A549 (cell line): ENCODE measurements around the gene DLG2. TPM values are rescaled to one million over a fixed set of nuclear protein-coding genes. Genes with fewer than 3 reads are reported as not detected.

Source experiments
- ATAC-seq, 2 experiments: fragments of 200-7000 bp in 1 of 2; fragments of >200 bp in 1 of 2; cut with Nextera tagmentation in 1 of 2; cut with Tn5 transposase in 1 of 2; 3 replicates each; pipeline versions ENCODE4 v1.8.0 to v1.9.1; 2018 to 2020; ENCODE audit warnings: mild to moderate bottlenecking in 1 of 2, moderate library complexity in 1 of 2
- CTCF ChIA-PET: fragments of 300-600 bp; sonication (Branson Sonifier 250); formaldehyde crosslinking; extraction: SDS; loops from one replicate; lab custom pipeline; 2021; ENCODE audit warnings: antibody characterized with exemption, inconsistent platforms; lab: Yijun Ruan, JAX
- POLR2A ChIA-PET: fragments of 350-600 bp; formaldehyde crosslinking; extraction: SDS; loops from one replicate; lab custom pipeline; 2021; ENCODE audit warnings: antibody characterized with exemption, inconsistent platforms; lab: Yijun Ruan, JAX
- DNase-seq, 2 experiments: peaks; one replicate each; pipeline versions ENCODE4 v3.0.0 to v3.0.0-alpha.2; 2011 to 2016; ENCODE audit warnings: low read depth in 1 of 2, low spot score in 1 of 2
- FAIRE-seq: peaks from 2 replicates; lab custom pipeline; 2011; peaks lifted over from hg19 to GRCh38; lab: Jason Lieb, UNC
- H3K27ac ChIP-seq, 2 experiments: fragments of >200 bp; sonication (Bioruptor Twin); formaldehyde crosslinking; 3 replicates each; pipeline ENCODE4 v1.5.1; 2016 to 2017
- H3K4me1 ChIP-seq: fragments of >200 bp; sonication (Bioruptor Twin); formaldehyde crosslinking; 3 replicates; pipeline ENCODE4 v1.6.1; 2016
- H3K4me2 ChIP-seq: fragments of >200 bp; sonication (Bioruptor Twin); formaldehyde crosslinking; 3 replicates; pipeline ENCODE4 v1.6.1; 2016
- H3K4me3 ChIP-seq: fragments of >200 bp; sonication (Bioruptor Twin); formaldehyde crosslinking; 3 replicates; pipeline ENCODE4 v1.5.1; 2016
- H3K9me3 ChIP-seq: fragments of >200 bp; sonication (Bioruptor Twin); formaldehyde crosslinking; 3 replicates; pipeline ENCODE4 v1.6.1; 2016
- CHD2 ChIP-seq: fragments of 150-350 bp; IDR thresholded peaks from 2 replicates; pipeline ENCODE4 v1.6.1; 2014; ENCODE audit warnings: low read length; ENCODE audit not compliant: partially characterized antibody
- EHMT2 ChIP-seq: fragments of 200-600 bp; sonication (generic); IDR thresholded peaks from 2 replicates; pipeline ENCODE4 v1.6.1; 2016; ENCODE audit warnings: antibody characterized with exemption, low read depth, mild to moderate bottlenecking, moderate library complexity
- FOSB ChIP-seq: fragments of 250-450 bp; sonication (Bioruptor Pico); IDR thresholded peaks from 2 replicates; pipeline ENCODE4 v1.5.0; 2020; ENCODE audit warnings: mild to moderate bottlenecking, moderate library complexity
- FOXS1 ChIP-seq: fragments of 250-450 bp; sonication (Bioruptor Pico); IDR thresholded peaks from 2 replicates; pipeline ENCODE4 v1.5.0; 2020; ENCODE audit warnings: mild to moderate bottlenecking, moderate library complexity
- HDAC2 ChIP-seq: fragments of 200-600 bp; sonication (generic); IDR thresholded peaks from 2 replicates; pipeline ENCODE4 v1.6.1; 2016
- HOXB5 ChIP-seq: fragments of 250-450 bp; sonication (Bioruptor Pico); IDR thresholded peaks from 2 replicates; pipeline ENCODE4 v1.5.0; 2020; ENCODE audit warnings: mild to moderate bottlenecking, moderate library complexity
- KDM5A ChIP-seq: fragments of 200-600 bp; sonication (generic); IDR thresholded peaks from 2 replicates; pipeline ENCODE4 v1.6.1; 2016; ENCODE audit warnings: antibody characterized with exemption, mild to moderate bottlenecking
- MAZ ChIP-seq: fragments of 150-350 bp; IDR thresholded peaks from 2 replicates; pipeline ENCODE4 v1.6.1; 2014; ENCODE audit warnings: antibody characterized with exemption, low read depth, low read length, borderline replicate concordance
- NPAS2 ChIP-seq: fragments of 250-450 bp; sonication (Bioruptor Pico); IDR thresholded peaks from 2 replicates; pipeline ENCODE4 v1.8.0; 2022; ENCODE audit warnings: mild to moderate bottlenecking, moderate library complexity, borderline replicate concordance
- POLR2A ChIP-seq: IDR thresholded peaks from 2 replicates; pipeline ENCODE4 v1.6.1; 2012; ENCODE audit warnings: mild to moderate bottlenecking, low read length
- RCOR1 ChIP-seq: fragments of 150-350 bp; IDR thresholded peaks from 2 replicates; pipeline ENCODE4 v1.6.1; 2014; ENCODE audit warnings: antibody characterized with exemption, low read length, low read depth
- RNF2 ChIP-seq: fragments of 200-600 bp; sonication (generic); IDR thresholded peaks from 2 replicates; pipeline ENCODE4 v1.6.1; 2016; ENCODE audit warnings: low read depth, mild to moderate bottlenecking, antibody characterized with exemption, moderate library complexity, borderline replicate concordance
- SREBF2 ChIP-seq: fragments of 450-650 bp; IDR thresholded peaks from 2 replicates; pipeline ENCODE4 v1.6.1; 2014; ENCODE audit warnings: mild to moderate bottlenecking, moderate library complexity
- TP53 ChIP-seq: fragments of 250-450 bp; sonication (Bioruptor Pico); IDR thresholded peaks from 2 replicates; pipeline ENCODE4 v1.5.0; 2021; ENCODE audit warnings: mild to moderate bottlenecking, moderate library complexity
- ZFP36 ChIP-seq: fragments of 450-650 bp; IDR thresholded peaks from 2 replicates; pipeline ENCODE4 v1.6.1; 2014; ENCODE audit warnings: borderline replicate concordance; ENCODE audit not compliant: partially characterized antibody
- ZSCAN20 ChIP-seq: fragments of 250-450 bp; sonication (Bioruptor Pico); IDR thresholded peaks from 2 replicates; pipeline ENCODE4 v1.8.0; 2022; ENCODE audit warnings: mild to moderate bottlenecking, moderate library complexity
- WGBS: methylation state at CpG from one replicate; pipeline ENCODE4 v1.1.6; 2017; ENCODE audit errors: missing lambda C conversion rate; 5-methylcytosine and 5-hydroxymethylcytosine counted together
- polyA plus RNA-seq, 4 experiments: library from polyadenylated mRNA; depleted of rRNA in 3 of 4; stranded (reverse); fragments of >200 nt; fragmentation: RNase III in 1 of 4; extraction: RNeasy Plus Mini Kit Qiagen cat#74134 plus additional on column Dnase treatment in 1 of 4; gene quantifications; 2 replicates in 3 of 4; 3 replicates in 1 of 4; pipeline ENCODE4 v1.2.3, GENCODE V29; 2011 to 2017
- TF ChIP-seq, protein P1 (sequence below): fragments of 450-650 bp; IDR thresholded peaks from 2 replicates; pipeline ENCODE4 v1.6.1; 2014; ENCODE audit warnings: antibody characterized with exemption
- TF ChIP-seq, protein P2 (sequence below): fragments of 200-600 bp; sonication (generic); IDR thresholded peaks from 2 replicates; pipeline ENCODE4 v1.6.1; 2016; ENCODE audit warnings: antibody characterized with exemption, mild to moderate bottlenecking, moderate library complexity
- TF ChIP-seq, protein P3 (sequence below): IDR thresholded peaks from 2 replicates; pipeline ENCODE4 v1.6.1; 2012
- TF ChIP-seq, protein P4 (sequence below): fragments of >200 bp; sonication (Bioruptor Twin); formaldehyde crosslinking; IDR thresholded peaks from 2 replicates; pipeline ENCODE4 v1.6.1; 2016
- TF ChIP-seq, protein P5 (sequence below): fragments of 250-450 bp; sonication (Bioruptor Pico); IDR thresholded peaks from 2 replicates; pipeline ENCODE4 v1.5.0; 2021; ENCODE audit warnings: mild to moderate bottlenecking, moderate library complexity, borderline replicate concordance

DLG2 gene
- polyA plus RNA-seq, 2 of the 4 experiments (the other 2 are of a cell fraction) = 0.26 to 0.79 TPM

DNA sequence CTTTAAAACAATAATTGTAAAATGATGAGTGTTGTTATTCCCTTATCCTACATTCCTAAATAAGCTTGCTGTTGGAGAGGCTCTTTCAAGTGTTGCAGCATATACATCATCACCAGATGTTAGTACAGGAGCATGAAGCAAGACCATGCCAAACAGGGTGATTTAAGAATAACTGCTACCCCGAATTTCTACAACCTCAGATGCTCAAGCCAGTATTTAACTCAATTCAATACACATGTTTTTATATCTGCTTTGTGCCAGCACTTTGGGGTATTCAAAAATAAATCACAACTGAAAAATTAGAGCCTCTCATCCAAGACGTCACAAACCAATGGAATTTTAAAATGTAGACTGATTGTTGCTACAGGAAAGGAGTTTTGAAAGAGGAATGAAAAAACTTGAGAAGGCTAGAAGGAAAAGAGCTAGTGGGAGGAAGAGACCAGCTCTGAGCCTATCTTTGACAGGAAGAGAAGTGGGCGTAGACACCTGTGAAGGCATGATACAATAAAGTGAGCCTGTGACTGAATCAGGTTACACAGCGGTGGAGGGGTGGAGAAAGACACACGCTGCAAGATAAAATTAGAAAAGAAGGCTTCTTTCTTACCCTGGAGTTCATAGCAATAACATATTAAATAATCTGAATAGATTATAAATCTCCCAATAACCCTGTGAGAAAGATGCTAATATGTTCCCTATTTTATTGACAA lies 95.8 kb downstream of the DLG2 start:
- ATAC-seq = no peak
- WGBS = 30% methylated on average over 5 of the region's 5 CpGs

DNA sequence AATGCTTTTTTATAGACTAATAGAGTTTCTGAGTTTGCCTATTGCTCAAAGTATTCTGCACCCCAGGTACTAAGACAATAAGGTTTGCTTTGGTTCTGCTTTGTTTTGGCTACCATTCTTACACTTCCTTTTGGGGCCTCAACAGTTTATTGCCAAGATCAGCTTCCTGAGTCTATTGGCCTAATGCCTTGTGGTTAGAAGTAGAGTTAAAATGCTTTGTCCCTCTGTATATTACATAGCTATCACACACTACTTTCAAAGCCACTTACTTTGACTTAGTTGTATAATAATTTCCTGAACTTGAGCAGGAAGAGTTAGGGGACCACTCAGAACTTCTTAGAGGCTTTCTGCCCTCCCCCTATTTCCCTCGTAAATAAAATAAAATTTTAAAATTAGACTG lies 96.5 kb downstream of the DLG2 start:
- CTCF ChIA-PET = no interaction called here
- FAIRE-seq (no peak), ATAC-seq (no peak), DNase-seq (no peak)
- WGBS = 11% methylated on average over 1 of the region's 1 CpG
- H3K4me2 ChIP-seq = no peak overlapping the region
- TF ChIP-seq, protein P1, sequence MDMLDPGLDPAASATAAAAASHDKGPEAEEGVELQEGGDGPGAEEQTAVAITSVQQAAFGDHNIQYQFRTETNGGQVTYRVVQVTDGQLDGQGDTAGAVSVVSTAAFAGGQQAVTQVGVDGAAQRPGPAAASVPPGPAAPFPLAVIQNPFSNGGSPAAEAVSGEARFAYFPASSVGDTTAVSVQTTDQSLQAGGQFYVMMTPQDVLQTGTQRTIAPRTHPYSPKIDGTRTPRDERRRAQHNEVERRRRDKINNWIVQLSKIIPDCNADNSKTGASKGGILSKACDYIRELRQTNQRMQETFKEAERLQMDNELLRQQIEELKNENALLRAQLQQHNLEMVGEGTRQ = no peak
- TF ChIP-seq, protein P2, sequence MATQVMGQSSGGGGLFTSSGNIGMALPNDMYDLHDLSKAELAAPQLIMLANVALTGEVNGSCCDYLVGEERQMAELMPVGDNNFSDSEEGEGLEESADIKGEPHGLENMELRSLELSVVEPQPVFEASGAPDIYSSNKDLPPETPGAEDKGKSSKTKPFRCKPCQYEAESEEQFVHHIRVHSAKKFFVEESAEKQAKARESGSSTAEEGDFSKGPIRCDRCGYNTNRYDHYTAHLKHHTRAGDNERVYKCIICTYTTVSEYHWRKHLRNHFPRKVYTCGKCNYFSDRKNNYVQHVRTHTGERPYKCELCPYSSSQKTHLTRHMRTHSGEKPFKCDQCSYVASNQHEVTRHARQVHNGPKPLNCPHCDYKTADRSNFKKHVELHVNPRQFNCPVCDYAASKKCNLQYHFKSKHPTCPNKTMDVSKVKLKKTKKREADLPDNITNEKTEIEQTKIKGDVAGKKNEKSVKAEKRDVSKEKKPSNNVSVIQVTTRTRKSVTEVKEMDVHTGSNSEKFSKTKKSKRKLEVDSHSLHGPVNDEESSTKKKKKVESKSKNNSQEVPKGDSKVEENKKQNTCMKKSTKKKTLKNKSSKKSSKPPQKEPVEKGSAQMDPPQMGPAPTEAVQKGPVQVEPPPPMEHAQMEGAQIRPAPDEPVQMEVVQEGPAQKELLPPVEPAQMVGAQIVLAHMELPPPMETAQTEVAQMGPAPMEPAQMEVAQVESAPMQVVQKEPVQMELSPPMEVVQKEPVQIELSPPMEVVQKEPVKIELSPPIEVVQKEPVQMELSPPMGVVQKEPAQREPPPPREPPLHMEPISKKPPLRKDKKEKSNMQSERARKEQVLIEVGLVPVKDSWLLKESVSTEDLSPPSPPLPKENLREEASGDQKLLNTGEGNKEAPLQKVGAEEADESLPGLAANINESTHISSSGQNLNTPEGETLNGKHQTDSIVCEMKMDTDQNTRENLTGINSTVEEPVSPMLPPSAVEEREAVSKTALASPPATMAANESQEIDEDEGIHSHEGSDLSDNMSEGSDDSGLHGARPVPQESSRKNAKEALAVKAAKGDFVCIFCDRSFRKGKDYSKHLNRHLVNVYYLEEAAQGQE = no peak
- TF ChIP-seq ZSCAN20 (CRISPR knock-in tag) = no peak
- no peak for TF ChIP-seq ZFP36
- no peak for TF ChIP-seq RCOR1
- TF ChIP-seq RNF2 = no peak
- no peak for TF ChIP-seq HDAC2
- TF ChIP-seq, protein P3, sequence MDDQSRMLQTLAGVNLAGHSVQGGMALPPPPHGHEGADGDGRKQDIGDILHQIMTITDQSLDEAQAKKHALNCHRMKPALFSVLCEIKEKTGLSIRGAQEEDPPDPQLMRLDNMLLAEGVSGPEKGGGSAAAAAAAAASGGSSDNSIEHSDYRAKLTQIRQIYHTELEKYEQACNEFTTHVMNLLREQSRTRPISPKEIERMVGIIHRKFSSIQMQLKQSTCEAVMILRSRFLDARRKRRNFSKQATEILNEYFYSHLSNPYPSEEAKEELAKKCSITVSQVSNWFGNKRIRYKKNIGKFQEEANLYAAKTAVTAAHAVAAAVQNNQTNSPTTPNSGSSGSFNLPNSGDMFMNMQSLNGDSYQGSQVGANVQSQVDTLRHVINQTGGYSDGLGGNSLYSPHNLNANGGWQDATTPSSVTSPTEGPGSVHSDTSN = no peak
- no peak for TF ChIP-seq MAZ
- no peak for TF ChIP-seq FOSB (CRISPR knock-in tag)
- TF ChIP-seq, protein P4, sequence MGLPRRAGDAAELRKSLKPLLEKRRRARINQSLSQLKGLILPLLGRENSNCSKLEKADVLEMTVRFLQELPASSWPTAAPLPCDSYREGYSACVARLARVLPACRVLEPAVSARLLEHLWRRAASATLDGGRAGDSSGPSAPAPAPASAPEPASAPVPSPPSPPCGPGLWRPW = no peak
- no peak for TF ChIP-seq POLR2A
- no peak for TF ChIP-seq EHMT2
- TF ChIP-seq KDM5A = no peak
- TF ChIP-seq HOXB5 (CRISPR knock-in tag) = no peak
- no peak for TF ChIP-seq FOXS1 (CRISPR knock-in tag)
- no peak for TF ChIP-seq NPAS2 (CRISPR knock-in tag)
- no peak for TF ChIP-seq SREBF2
- H3K9me3 ChIP-seq = peaks cover 8% of the 10 kb centered on the region; the same call in 2 of the 3 replicates
- no peak overlapping the region for H3K27ac ChIP-seq
- no peak overlapping the region for H3K4me3 ChIP-seq
- H3K4me1 ChIP-seq = no peaks in the 10 kb centered on the region
- POLR2A ChIA-PET = no interaction called here

More for the DNA sequence above, 95.8 kb downstream of the DLG2 start:
- Histone ChIP-seq H3K9me3 (peaks cover 8% of the 10 kb centered on the region; the same call in 2 of the 3 replicates), H3K4me2 (no peak overlapping the region), H3K4me3 (no peak overlapping the region), H3K27ac (no peak overlapping the region), H3K4me1 (no peaks in the 10 kb centered on the region)
- ChIA-PET CTCF (no interaction called here), POLR2A (no interaction called here)
- FAIRE-seq (no peak), DNase-seq (no peak)
- no peak for TF ChIP-seq CHD2
- TF ChIP-seq, protein P5, sequence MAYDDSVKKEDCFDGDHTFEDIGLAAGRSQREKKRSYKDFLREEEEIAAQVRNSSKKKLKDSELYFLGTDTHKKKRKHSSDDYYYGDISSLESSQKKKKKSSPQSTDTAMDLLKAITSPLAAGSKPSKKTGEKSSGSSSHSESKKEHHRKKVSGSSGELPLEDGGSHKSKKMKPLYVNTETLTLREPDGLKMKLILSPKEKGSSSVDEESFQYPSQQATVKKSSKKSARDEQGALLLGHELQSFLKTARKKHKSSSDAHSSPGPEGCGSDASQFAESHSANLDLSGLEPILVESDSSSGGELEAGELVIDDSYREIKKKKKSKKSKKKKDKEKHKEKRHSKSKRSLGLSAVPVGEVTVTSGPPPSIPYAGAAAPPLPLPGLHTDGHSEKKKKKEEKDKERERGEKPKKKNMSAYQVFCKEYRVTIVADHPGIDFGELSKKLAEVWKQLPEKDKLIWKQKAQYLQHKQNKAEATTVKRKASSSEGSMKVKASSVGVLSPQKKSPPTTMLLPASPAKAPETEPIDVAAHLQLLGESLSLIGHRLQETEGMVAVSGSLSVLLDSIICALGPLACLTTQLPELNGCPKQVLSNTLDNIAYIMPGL (CRISPR knock-in tag) = no peak
- TF ChIP-seq, protein P4 = no peak
- no peak for TF ChIP-seq TP53 (CRISPR knock-in tag)
- TF ChIP-seq FOSB (CRISPR knock-in tag) = no peak
